RCC 7860 (cell line): Measurements from ENCODE around the gene ZBED4.
A peak's percentile ranks its signal among the peaks of the same experiment; 100 is the strongest.

ENCODE experiments used
- DNase-seq: peaks from one replicate; pipeline ENCODE4 v3.0.0-alpha.2; 2015; ENCODE audit warnings: low spot score
- FAIRE-seq: peaks from 2 replicates; lab custom pipeline; 2012; peaks lifted over from hg19 to GRCh38; lab: Jason Lieb, UNC

The ZBED4 gene

DNA sequence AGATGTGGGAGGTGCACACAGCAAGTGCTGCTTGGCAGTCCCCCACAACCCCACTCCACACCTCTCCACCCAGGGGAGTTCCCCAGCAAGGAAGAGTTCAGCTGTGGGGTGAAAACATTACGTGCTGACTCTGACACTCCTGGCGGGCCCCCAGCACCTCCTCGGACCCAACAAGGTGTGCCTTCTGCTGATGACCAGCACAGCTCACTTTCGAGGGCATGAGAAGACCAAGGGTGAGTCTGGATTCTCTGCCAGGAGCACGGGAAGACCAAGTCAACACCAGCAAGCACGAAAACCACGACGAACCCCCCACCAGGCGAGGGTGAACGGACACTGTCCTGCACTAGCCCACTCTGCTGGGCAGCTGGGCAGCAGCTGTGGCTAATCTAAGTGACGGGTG lies 63.2 kb downstream of the ZBED4 start:
- no peak for FAIRE-seq

DNA sequence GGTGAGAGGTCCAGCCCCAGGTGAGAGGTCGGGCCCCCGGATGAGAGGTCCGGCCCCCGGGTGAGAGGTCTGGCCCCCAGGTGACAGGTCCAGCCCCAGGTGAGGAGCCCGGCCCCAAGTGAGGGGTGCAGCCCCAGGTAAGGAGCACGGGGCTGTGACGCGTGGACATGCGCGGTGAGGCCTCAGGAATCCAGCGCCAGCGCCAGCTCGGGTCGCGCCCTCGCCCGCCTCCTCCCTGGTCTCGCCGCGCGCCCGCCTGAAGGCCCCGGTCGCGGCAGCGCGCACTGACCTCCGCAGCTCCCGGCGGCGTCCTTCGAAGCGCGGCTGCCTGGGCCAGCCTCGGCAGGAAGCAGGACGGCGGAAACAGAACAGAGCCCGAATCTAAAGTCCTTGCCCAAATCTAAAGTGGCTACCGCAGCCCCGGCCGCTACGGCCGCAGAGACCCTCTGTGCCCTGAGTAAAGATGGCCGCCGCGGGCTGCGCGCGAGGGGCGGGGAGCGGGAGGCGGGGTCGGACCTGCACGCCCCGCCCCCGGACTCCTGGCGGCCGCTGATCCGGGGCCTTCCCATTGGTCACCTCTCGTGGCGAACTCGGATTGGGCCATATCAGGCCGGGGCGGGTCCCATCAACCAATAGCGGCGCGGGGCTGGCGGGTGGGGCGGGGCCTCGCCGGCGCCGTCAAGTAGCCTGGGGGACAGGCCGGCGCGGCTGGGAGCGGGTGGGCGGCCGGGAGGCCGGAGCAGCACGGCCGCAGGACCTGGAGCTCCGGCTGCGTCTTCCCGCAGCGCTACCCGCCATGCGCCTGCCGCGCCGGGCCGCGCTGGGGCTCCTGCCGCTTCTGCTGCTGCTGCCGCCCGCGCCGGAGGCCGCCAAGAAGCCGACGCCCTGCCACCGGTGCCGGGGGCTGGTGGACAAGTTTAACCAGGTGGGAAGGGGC lies 64.6 kb downstream of the ZBED4 start, which contains the start of the genes ALG12 and CRELD2:
Gene ALG12, minus strand, starts transcription at position 465 of the 937 bp plus-strand sequence. CDS start 4,673 bp downstream, outside the sequence.
Gene CRELD2, plus strand, starts transcription at position 661 of the 937 bp plus-strand sequence. Its CDS starts 136 bp downstream, at position 797.
- DNase-seq (peak; percentile 87), FAIRE-seq (no peak)

More for the DNA sequence above, 63.2 kb downstream of the ZBED4 start:
- DNase-seq = no peak

DNA sequence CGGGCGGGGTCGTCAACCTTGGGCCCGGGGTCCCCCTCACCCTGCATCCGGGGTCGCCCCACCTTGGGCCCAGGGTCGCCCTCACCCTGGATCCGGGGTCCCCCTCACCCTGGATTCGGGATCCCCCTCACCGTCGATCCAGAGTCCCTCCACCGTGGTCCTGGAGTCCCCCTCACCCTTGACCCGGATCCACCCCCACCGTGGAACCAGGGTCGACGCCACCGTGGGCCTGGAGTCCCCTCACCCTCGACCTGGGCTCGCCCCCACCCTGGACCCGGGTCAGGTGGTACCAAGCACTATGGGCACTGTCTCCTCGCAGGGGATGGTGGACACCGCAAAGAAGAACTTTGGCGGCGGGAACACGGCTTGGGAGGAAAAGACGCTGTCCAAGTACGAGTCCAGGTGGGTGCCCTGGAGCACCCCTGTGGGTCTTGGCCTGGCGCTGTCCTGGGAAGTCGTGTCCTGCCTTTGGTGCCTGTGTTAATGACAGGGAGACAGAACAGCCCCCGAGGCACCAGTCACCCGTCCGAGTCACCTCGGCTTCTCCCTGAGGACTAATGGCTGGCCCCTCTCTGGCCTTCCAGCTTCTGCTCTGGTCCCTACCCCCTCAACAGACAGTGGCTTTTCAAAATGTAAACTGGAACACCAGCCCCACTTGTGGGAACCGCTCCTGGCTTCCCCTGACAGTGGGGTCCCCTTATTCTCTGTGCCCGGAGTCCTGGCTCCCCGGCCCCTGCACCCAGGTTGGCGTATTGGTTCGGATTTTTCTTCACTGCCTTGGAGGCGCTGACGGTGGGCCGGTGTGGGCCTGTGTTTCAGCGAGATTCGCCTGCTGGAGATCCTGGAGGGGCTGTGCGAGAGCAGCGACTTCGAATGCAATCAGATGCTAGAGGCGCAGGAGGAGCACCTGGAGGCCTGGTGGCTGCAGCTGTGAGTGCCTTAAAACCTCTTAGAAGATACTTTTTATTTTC lies 65.6 kb downstream of the ZBED4 start:
- FAIRE-seq = no peak
- no peak for DNase-seq

DNA sequence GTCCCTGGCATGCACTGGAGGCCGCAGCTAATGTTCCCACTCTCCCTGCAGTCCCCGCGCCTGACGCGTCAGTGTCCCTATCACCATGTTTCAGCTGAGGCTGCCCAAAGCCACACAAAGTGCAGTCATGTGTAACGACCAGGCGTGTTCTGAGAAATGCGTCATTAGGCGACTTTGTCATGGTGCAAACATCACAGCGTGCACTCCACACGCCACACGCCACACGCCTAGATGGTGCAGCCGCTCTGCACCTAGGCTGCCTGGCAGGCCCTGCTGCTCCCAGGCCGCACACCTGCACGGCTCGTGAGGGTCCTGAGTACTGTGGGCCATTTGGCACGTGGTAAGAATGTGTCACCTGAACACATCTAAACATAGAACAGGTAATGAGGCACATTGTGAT lies 67.2 kb downstream of the ZBED4 start:
- FAIRE-seq = no peak
- DNase-seq = no peak

DNA sequence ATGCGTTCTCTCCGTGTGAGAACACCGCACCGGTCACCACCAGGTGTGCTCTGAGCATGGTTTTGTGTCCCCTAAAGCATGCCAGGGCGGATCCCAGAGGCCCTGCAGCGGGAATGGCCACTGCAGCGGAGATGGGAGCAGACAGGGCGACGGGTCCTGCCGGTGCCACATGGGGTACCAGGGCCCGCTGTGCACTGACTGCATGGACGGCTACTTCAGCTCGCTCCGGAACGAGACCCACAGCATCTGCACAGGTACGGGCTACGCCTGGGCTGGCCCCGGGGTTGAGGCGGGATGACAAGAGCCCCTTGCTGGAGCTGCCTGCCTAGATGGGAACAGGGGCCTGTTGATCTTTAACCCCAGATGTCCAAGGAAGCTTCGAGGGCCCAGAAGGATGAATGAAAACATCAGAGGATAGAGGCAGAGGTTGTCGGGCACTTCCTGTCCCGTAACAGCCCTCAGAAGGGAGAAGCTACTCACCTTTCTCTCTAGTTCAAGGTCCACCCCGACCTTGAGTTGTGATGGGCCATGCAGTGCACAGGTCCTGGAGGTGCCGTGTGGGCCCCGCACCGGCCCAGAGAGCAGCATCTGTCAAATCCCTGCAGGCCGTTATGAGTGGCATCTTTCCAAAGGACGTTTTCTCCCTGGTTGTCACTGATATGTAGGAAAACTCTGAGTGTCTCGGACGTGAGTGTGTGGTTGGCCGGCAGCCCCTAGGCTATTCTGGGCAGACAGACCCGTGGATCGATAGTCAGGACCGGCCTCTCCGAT lies 68.0 kb downstream of the ZBED4 start:
- FAIRE-seq (no peak), DNase-seq (no peak)

DNA sequence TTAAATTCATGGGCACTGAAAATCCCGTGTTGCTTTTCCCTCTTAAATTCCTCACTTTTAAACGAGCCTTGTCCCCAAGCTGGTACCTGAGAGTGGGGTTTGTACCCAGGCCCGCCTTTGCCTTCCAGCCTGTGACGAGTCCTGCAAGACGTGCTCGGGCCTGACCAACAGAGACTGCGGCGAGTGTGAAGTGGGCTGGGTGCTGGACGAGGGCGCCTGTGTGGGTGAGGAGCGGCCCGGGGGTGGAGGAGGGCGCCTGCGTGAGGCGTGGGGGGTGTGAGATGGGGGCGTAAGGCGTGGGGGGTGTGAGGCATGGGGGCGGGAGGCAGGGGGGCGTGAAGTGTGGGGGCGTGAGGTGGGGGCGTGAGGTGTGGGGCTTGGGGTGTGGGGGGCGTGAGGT lies 68.8 kb downstream of the ZBED4 start:
- no peak for FAIRE-seq
- DNase-seq = no peak

DNA sequence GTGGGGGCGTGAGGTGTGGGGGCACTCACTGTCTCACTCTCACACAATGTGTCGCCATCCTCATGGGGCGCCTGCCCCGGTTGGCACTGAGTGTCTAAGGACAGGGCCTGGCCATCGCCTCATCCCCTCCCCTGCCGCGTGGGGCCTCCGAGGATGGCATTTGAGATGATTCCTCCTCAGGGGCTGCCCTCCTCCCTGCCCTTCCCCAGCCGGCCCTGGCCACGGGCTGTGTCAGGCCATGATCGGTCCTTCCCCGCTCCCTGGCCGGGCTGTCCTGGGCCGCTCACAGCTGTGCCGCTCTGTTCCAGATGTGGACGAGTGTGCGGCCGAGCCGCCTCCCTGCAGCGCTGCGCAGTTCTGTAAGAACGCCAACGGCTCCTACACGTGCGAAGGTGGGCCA lies 69.3 kb downstream of the ZBED4 start:
- DNase-seq (no peak), FAIRE-seq (no peak)

DNA sequence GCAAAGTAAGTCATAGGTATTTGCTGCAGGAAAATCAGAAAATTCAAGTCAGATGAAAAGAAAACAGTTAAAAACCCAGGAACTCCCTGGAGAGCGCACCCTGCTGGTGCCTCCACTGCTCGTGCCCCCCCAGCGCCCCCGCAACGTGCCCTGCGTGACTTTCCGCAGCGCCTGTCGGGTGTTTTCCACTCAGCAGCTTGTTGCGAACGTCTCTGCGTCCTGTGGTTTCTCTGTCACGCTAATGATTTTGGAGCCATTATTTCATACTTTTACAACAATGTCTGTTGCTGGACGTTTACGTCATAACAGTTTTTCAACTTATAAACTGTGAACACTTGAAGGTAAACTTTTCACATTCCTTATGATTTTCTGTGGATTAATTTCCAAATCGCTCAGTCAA lies 69.8 kb downstream of the ZBED4 start:
- DNase-seq = no peak
- no peak for FAIRE-seq

DNA sequence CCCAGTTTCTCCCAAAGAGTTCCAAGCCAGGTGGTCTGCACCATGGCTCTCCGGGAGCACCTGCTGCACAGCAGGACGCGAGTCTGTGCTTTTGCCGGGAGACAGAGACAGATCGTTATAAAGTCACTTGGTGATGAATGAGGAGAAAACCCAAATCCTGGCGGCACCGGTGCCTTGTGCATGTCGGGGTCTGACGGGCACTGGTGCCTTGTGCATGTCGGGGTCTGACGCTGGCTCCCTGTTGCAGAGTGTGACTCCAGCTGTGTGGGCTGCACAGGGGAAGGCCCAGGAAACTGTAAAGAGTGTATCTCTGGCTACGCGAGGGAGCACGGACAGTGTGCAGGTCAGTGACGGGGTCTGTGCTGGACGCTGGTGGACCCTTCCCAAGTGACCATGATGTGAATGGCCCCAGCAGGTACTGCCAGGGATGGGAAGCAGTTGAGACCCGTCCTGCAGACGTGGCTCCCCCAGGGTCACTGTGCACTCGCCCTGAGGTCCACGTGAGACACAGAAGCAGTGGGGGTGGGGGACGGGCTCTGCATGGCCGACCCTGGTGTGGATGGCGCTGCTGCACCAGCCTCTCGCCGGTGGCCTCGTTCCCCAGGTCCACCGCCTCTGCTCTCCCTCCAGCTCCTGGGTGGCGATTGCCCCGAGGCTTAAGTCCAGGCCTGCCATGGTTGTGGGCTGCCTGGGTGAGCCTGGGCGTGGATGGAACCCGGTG lies 70.6 kb downstream of the ZBED4 start:
- DNase-seq (no peak), FAIRE-seq (no peak)

DNA sequence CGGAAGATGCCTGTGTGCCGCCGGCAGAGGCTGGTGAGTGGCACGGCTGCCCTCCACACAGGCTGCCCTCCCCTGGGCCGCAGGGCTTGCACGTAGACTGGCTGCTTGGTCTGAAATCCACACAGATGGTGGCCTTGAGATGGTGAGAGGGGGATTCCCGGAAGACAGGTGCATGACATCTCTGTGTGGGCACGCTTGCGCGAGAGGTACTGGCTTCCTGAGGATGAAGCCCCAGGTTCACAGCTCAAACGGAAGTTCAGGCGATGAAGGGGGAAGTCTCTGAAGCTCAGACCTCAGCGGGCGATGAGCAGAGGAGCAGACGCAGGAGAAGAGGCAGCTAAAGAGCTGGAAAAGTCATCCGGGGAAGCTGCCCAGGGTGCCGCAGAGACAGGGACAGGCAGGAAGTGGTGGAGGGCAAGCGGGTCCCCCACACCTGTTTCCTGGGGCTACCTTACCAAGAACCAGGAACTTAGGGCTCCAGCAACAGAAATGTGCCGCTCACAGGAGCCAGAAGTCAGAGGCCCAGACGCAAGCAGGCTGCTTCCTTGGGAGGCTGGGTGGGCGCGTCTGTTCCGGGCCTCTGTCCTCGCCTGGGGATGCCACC lies 72.0 kb downstream of the ZBED4 start:
- FAIRE-seq (no peak), DNase-seq (no peak)

DNA sequence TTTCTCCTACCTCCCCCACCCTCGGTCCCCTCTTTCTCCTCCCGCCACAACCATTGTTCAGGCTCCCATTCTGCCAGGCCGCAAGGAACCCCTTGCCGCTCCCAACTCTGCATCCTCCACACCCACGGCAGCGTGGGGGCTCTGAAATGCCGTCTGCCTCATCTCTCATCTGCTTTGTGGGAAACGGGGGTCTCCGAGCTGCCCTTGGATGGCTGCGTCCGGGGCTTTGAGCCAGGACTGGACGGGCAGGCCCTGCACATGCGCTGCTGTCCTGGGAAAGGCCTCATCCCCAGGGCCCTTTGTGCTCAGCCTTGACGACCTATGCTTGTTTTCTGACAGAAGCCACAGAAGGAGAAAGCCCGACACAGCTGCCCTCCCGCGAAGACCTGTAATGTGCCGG lies 73.3 kb downstream of the ZBED4 start:
- DNase-seq (no peak), FAIRE-seq (no peak)

DNA sequence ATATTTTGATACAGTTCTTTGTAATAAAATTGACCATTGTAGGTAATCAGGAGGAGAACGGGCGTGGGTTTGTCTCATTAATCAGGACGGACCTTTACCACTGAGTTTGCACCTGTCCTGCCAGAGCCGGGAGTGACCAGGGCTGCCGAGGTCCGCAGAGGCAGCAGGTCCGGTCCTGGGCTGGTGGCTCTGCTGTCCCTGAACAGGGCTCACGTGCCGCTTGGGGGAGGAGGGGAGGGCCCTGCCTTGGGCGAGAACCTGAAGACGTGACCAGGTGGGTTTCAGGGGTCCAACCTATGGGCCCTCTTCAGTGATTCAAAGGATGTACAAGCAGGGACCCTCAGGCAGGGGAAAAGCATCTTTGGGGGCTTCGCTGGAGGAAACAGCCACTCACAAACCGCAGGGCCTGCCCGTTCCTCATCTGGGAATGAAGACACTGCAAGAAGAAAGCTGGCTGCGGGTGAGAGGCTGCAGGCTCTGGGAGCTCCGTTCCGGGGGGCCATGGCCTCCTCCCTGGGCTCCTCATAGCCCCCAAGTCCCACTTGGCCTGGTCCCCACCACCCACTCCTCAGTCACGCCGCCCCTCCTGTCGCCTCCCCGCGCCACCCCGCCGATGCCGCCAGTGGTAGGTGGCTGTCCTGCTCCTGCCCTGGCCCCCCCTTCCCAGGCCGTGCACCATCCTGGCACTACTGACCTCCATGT lies 74.0 kb downstream of the ZBED4 start:
- DNase-seq = no peak
- no peak for FAIRE-seq

DNA sequence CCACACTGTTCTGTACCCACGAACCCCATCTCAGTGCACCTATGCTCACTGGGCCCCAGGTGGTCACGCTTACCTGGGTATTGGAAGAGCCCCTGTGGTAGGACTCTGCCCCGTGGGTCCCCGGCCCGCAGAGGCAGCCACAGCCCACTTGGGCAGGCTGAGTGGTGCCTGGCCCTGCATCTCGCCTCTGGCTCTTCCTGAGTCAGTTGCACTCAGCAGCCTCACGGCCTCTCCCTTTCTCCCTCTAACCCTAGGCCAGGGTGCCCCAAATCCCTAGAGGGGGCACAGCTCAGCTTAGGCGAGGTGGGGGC lies 74.5 kb downstream of the ZBED4 start:
- FAIRE-seq (no peak), DNase-seq (no peak)

DNA sequence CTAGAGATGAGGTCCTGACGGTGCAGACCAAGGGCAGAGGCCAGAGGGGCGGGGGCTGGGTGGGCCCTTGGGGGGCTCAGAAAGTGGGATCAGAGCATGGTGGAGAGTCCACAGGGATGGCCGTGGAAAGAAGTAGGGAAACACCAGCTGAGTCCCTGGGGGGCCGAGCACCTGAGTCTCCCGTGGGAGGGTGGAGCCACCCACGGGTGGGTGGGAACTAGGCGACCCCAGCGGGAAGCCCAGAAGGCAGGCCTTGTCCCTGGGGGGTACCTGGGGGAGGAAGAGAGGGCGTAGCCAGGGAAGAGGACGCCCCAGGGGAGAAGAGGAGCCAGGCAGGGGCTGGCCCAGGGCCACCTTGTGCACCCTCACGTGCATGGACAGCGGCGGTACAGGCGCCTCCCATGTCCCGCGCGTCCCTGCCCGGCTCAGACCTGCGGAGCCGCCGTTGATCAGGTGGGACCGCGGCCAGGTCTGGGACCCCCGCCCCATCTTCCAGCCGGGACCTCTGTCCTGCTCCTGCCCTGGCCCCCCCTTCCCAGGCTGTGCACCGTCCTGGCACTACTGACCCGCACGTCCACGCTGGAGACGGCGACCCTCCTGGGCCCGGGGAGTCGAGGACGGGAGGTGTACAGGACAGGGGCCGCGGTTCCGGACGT lies 75.0 kb downstream of the ZBED4 start:
- DNase-seq (no peak), FAIRE-seq (no peak)

DNA sequence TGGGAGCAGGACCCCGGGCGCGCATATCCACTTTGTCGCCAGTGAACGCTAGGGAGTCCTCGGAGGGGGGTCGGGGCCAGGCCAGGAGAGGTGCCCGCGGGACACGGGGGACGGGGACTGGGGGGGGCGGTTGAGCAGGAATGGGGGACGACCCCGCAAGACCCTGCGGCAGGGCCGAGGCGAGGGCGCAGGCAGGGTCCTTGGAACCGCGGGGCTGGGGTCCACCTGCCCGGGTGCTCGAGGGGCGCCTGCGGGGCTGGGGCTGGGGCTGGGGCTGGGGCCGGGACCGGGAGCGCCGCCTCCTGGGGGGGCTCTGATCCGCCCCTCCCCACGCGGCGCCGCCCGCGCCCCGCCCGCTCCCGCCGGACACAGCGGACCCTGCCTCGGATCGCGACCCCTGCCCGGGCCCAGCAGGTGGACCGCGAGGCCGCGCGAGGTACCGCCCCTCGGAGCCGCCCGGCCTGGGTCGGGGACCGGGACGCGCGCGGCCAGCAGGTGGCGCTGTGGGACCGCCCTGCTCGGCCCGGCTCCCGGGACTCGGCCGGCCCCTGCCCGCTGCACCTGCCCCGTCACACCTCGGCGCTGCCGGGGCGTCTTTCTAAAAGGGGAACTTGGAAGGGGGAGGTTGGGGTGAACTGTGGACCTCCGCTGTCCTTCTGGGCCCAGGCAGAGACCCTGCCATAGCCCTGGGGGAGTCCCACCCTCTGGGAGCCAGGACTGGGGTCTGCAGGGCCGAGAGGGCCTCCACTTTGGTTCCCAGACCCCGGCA lies 75.8 kb downstream of the ZBED4 start:
- DNase-seq (no peak), FAIRE-seq (no peak)

DNA sequence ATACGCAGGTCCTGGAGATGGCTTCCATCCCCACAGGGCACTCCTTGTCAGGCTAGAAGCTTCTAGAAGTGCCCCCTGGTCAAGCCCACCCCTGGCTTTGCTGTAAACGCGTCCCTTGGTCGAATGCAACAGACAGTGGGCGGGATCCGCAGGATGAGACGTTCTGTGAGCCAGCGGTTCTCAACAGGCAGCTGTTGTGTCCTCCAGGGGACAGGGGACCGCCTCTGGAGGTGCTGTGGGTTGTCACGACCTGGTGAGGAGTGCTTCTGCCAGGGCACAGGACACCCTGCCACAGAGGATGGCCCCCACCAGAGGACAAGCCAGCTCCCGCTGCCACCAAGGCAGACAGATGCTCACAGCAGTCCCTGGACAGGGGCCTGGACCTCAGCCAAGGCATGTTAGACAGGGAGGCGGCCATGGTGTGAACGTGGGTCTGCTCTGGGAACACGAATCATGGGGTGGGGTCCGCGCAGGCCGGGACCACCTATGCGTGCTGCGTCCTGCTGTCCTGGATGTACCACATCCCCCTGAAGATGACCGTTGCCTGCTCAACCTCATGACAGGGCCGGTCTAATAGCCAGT lies 76.4 kb downstream of the ZBED4 start:
- FAIRE-seq (no peak), DNase-seq (no peak)

DNA sequence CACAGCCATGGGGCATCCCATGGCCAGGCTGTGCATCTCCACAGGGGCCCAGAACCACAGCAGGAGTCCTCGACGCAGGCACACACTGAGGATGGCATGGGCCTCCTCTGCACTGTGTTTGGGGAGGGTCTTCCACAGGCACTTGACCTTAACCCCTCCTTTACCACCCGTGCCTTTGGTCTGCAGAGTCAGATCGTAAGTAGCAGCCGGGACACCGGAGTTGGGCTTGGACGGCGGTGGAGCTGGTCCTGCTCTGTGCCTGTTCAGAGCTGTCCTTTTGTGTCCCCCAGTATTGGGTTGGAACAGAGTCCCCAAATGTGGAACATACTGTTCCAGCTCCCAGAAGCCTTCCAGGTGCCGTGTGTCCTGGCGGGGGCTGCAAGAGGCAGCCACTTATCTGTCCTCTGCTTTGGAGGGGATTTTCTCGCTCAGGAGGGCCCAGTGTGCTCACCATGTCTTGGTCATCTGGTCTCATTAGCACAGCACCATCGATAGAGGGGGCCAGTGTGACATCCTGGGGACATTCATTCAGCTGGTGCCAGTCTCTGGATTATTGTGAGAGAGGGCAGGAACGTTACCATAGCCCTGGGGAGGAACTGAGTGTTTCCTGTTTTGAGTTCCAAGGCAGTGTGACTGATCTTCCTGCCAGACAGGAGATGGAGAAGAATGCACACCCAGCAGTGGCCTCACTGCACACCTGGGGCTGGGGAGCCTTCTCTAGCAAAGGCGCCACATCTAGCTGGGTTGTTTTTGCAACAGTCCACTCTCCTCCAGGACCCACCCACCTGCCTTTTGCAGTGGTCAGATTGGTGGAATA lies 77.2 kb downstream of the ZBED4 start:
- FAIRE-seq (peak; percentile 38), DNase-seq (peak; percentile 81)
